Suprapubic skin (tissue), 4 donors: Measurements from ENCODE around the gene SRM. TPM values are rescaled to one million over a fixed set of nuclear protein-coding genes. Genes with fewer than 3 reads are reported as not detected.
"Not testable (repeated sequence)": the region's sequence is repeated elsewhere in the genome, so short reads cannot be mapped to it uniquely, and the experiment has no call there.

Experiments
- DNase-seq, 2 donors: peaks; one replicate each; pipeline ENCODE4 v3.0.0-alpha.2; 2019; ENCODE audit warnings: low spot score in 2 of 2
- H3K27ac ChIP-seq: fragments of 200-600 bp; sonication (generic); one replicate; pipeline ENCODE4 v1.5.1; 2019
- H3K27me3 ChIP-seq: fragments of 200-600 bp; sonication (generic); one replicate; pipeline ENCODE4 v1.5.1; 2019
- H3K36me3 ChIP-seq: fragments of 200-600 bp; sonication (generic); one replicate; pipeline ENCODE4 v1.5.1; 2019
- H3K4me1 ChIP-seq: fragments of 200-600 bp; sonication (generic); one replicate; pipeline ENCODE4 v1.5.1; 2019
- H3K4me3 ChIP-seq: fragments of 200-600 bp; sonication (generic); one replicate; pipeline ENCODE4 v1.5.1; 2019; ENCODE audit warnings: mild to moderate bottlenecking
- H3K9me3 ChIP-seq: fragments of 200-600 bp; sonication (generic); one replicate; pipeline ENCODE4 v1.5.1; 2019
- EP300 ChIP-seq: sonication (generic); formaldehyde crosslinking; IDR thresholded peaks from one replicate; pipeline ENCODE4 v1.6.1; 2017; ENCODE audit warnings: antibody characterized with exemption
- POLR2A ChIP-seq, 2 donors: fragments of 450-650 bp; IDR thresholded peaks; one replicate each; pipeline ENCODE4 v1.6.1; 2017; ENCODE audit warnings: antibody characterized with exemption in 2 of 2, mild to moderate bottlenecking in 2 of 2, moderate library complexity in 2 of 2
- POLR2AphosphoS5 ChIP-seq, 3 donors: sonication (generic); formaldehyde crosslinking; IDR thresholded peaks; one replicate each; pipeline ENCODE4 v1.6.1; 2017; ENCODE audit warnings: antibody characterized with exemption in 3 of 3
- WGBS: methylation state at CpG from one replicate; pipeline ENCODE4 v1.1.5; 2018; 5-methylcytosine and 5-hydroxymethylcytosine counted together
- total RNA-seq, 4 donors: library from RNA; depleted of rRNA; stranded (reverse); fragments of >200 nt; gene quantifications; one replicate each; pipeline ENCODE4 v1.1.0, GENCODE V29; 2016
- TF ChIP-seq, protein P1 (sequence below), 2 donors: fragments of 200-600 bp in 1 of 2; fragments of 450-650 bp in 1 of 2; sonication (generic) in 1 of 2; IDR thresholded peaks; one replicate each; pipeline ENCODE4 v1.5.1; 2016 to 2019; ENCODE audit warnings: antibody characterized with exemption in 2 of 2, mild to moderate bottlenecking in 1 of 2, moderate library complexity in 1 of 2

The SRM gene
- 10 to 100 TPM; 23.3 to 51.2 (median 46.6) TPM for total RNA-seq

GRCh38 chr1:11059968-11060830, at the start of gene SRM:
Gene SRM, minus strand, starts transcription at chr1:11060018. Its CDS starts 75 bp downstream, at chr1:11059943.
- H3K4me3 ChIP-seq, result peak within 1 kb of the TSS; percentile 83
- peaks cover 26% of the 10 kb centered on the region for H3K36me3 ChIP-seq
- under 1% methylated on average over 15 of the region's 83 CpGs for WGBS
- DNase-seq, result peak in 1 of 2 donors; percentile 87
- H3K27ac ChIP-seq, result peak within 1 kb of the TSS; percentile 81
- H3K4me1 ChIP-seq, result peaks cover 30% of the 10 kb centered on the region
- no peak for TF ChIP-seq EP300
- TF ChIP-seq, protein P1, sequence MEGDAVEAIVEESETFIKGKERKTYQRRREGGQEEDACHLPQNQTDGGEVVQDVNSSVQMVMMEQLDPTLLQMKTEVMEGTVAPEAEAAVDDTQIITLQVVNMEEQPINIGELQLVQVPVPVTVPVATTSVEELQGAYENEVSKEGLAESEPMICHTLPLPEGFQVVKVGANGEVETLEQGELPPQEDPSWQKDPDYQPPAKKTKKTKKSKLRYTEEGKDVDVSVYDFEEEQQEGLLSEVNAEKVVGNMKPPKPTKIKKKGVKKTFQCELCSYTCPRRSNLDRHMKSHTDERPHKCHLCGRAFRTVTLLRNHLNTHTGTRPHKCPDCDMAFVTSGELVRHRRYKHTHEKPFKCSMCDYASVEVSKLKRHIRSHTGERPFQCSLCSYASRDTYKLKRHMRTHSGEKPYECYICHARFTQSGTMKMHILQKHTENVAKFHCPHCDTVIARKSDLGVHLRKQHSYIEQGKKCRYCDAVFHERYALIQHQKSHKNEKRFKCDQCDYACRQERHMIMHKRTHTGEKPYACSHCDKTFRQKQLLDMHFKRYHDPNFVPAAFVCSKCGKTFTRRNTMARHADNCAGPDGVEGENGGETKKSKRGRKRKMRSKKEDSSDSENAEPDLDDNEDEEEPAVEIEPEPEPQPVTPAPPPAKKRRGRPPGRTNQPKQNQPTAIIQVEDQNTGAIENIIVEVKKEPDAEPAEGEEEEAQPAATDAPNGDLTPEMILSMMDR (IDR thresholded peaks at IDR 0.05), result peak; percentile 67 to 85
- peak in 1 of 2 donors; percentile 41 for TF ChIP-seq POLR2A (IDR thresholded peaks at IDR 0.05)
- TF ChIP-seq POLR2AphosphoS5 (IDR thresholded peaks at IDR 0.05), result peak in 2 of 3 donors; percentile 21 to 43
- no peaks in the 10 kb centered on the region for H3K9me3 ChIP-seq
- H3K27me3 ChIP-seq, result no peaks in the 10 kb centered on the region

DNA sequence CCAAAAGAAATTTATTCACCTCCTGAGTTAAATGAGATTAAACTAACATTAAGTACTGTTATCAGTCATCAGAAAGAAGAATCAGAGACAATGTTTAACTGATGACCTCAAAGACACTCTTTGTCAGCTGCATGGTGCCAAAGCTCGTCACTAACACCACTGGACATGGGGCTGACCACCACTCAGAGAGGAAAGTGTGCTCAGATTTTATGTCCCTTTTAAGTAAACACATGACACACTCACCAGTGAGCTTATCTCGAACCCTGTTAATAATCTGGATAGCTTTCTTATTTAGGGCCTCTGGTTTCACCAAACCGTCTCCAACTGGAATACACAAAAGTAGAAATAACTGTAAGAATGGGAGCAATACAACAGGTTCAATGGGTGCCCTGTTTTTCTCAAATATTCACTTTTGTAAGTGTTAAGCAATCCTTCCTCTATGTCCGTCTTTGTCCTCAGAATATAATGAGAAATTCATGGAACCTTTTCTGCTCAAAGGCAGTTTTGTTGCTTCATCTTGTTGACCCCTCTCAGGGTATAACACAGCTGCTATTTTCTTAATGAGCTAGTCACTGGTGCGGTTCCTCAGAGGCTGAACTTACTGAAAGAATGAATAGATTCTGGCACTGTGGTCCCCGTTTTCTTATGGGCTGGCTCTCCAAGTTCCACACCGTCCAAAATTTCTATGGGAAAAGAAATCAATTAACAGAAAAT, 49.4 kb upstream of the SRM start:
- Histone ChIP-seq H3K4me3 (no peak overlapping the region), H3K4me1 (no peaks in the 10 kb centered on the region), H3K27ac (no peak overlapping the region), H3K9me3 (no peaks in the 10 kb centered on the region), H3K27me3 (no peaks in the 10 kb centered on the region), H3K36me3 (peaks cover 87% of the 10 kb centered on the region)
- 82% methylated on average over 7 of the region's 7 CpGs for WGBS
- DNase-seq, result peak in 1 of 2 donors; percentile 6
- TF ChIP-seq EP300, result no peak
- TF ChIP-seq POLR2AphosphoS5 (IDR thresholded peaks at IDR 0.05), result no peak
- TF ChIP-seq, protein P1 (IDR thresholded peaks at IDR 0.05), result no peak
- no peak for TF ChIP-seq POLR2A (IDR thresholded peaks at IDR 0.05)

- Histone ChIP-seq H3K27me3 (no peaks in the 10 kb centered on the region), H3K27ac (no peak overlapping the region), H3K36me3 (peaks cover 71% of the 10 kb centered on the region), H3K4me1 (no peaks in the 10 kb centered on the region), H3K4me3 (no peak overlapping the region), H3K9me3 (no peaks in the 10 kb centered on the region)
- peak in 1 of 2 donors; percentile 41 for DNase-seq
- WGBS, result 87% methylated on average over 5 of the region's 5 CpGs
- TF ChIP-seq POLR2A (IDR thresholded peaks at IDR 0.05), result no peak
- TF ChIP-seq, protein P1 (IDR thresholded peaks at IDR 0.05), result no peak
- TF ChIP-seq EP300, result no peak
- no peak for TF ChIP-seq POLR2AphosphoS5 (IDR thresholded peaks at IDR 0.05)
Observed at GRCh38 chr1:11107599-11107998, 47.8 kb upstream of the SRM start.

DNA sequence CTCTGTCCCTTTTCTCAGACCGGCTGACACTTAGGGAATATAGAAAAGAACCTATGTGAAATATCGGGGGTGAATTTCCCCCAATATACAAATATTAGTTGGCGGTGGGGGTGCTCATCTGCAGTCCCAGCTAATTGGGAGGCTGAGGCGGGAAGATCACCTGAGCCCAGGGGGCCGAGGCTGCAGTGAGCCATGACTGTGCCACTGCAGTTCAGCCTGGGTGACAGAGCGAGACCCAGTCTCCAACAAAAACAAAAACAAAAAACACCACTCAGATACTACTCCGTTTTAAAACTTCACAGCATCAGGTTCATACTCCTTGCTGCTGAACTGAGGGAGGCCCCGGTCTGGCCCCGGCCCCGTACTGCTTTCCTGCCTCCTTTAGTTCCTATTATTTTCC, 45.8 kb upstream of the SRM start:
- Histone ChIP-seq H3K4me3 (no peak overlapping the region), H3K9me3 (no peaks in the 10 kb centered on the region), H3K36me3 (peaks cover 53% of the 10 kb centered on the region), H3K27me3 (no peaks in the 10 kb centered on the region), H3K4me1 (no peaks in the 10 kb centered on the region), H3K27ac (no peak overlapping the region)
- no peak for TF ChIP-seq POLR2AphosphoS5 (IDR thresholded peaks at IDR 0.05)
- no peak for TF ChIP-seq POLR2A (IDR thresholded peaks at IDR 0.05)
- TF ChIP-seq, protein P1 (IDR thresholded peaks at IDR 0.05), result no peak
- no peak for TF ChIP-seq EP300
- DNase-seq, result peak in 1 of 2 donors; percentile 52
- WGBS, result 92% methylated on average over 10 of the region's 10 CpGs

DNA sequence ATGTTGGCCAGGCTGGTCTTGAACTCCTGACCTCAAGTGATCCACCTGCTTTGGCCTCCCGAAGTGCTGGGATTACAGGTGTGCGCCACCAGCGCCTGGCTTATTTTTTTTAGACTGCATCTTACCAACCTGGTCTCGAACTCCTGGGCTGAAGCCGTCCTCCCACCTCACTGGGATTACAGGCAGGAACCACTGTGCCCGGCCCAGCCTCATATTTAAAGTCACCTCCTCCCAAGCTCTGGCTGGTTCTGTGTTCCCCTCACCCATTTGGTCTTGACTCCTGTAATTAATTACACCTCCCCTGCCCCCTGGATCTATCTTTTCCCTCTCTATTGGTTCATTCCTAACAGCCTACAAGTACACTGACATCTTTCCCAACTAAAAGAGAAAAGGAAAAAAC, 41.5 kb upstream of the SRM start:
- no peaks in the 10 kb centered on the region for H3K27me3 ChIP-seq

DNA sequence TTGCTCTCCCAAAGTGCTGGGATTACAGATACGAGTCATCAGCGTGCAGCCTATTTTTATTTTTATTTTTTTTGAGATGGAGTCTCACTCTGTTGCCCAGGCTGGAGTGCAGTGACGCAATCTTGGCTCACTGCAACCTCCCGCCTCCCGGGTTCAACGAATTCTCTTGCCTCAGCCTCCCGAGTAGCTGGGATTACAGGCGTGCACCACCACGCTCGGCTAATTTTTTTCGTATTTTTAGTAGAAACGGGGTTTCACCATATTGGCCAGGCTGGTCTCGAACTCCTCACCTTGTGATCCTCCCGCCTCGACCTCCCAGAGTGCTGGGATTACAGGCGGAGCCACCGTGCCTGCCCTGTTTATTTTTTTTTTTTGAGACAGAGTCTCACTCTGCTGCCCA, 41.0 kb upstream of the SRM start:
- peak in 1 of 2 donors; percentile 28 for DNase-seq
- H3K4me3 ChIP-seq, H3K9me3 ChIP-seq, H3K27me3 ChIP-seq, H3K27ac ChIP-seq: not testable (repeated sequence)
- peaks cover 21% of the 10 kb centered on the region for H3K36me3 ChIP-seq
- H3K4me1 ChIP-seq, result peaks cover 17% of the 10 kb centered on the region
- WGBS, result 95% methylated on average over 17 of the region's 17 CpGs

More for the DNA sequence above, 41.5 kb upstream of the SRM start:
- Histone ChIP-seq H3K4me3 (no peak overlapping the region), H3K9me3 (no peaks in the 10 kb centered on the region), H3K27ac (no peak overlapping the region), H3K4me1 (peaks cover 17% of the 10 kb centered on the region), H3K36me3 (peaks cover 21% of the 10 kb centered on the region)
- no peak for TF ChIP-seq POLR2AphosphoS5 (IDR thresholded peaks at IDR 0.05)
- TF ChIP-seq, protein P1 (IDR thresholded peaks at IDR 0.05), result no peak
- no peak for TF ChIP-seq EP300
- TF ChIP-seq POLR2A (IDR thresholded peaks at IDR 0.05), result no peak
- 95% methylated on average over 6 of the region's 6 CpGs for WGBS
- peak in 1 of 2 donors; percentile 24 for DNase-seq
